NCI-H82 treated with DMSO at 0.1 percent for 48 hours (cell line): ENCODE data around the gene CATSPERB.
"Not testable (repeated sequence)": the region's sequence is repeated elsewhere in the genome, so short reads cannot be mapped to it uniquely, and the experiment has no call there.

Experiments used
- DNase-seq: peaks from one replicate; lab custom pipeline; 2025; ENCODE audit not compliant: unreplicated experiment; lab: John Stamatoyannopoulos, UW

Gene CATSPERB

DNA sequence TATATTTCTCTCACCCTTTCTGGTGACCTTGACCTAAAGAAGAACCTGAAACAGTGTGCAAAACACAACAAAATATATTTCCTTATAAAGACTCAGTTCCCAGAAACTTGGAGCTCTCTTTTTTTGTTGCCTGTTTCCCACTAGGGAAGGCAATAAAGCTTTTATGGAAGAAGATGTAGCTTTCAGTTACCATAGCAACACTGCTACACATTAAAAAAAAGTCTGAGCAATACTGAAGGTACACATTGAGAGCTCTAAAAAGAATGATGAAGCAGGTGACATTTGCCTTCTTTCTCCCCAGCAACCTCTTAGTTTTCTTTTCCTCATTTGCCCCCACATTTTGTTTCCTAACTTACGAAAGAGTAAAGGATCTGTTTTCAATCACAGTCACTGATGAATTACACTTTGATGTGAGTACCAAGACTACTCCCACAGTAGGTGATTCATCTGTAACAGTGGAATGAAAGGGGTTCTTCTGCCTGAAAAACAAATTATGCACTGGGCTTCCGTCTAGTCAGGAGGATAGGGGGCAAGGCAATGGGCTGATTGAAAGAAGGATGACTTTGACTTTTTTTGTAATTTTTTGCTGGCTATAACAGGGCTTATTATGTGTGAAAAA lies 1.1 kb upstream of the CATSPERB start:
- DNase-seq, result no peak

DNA sequence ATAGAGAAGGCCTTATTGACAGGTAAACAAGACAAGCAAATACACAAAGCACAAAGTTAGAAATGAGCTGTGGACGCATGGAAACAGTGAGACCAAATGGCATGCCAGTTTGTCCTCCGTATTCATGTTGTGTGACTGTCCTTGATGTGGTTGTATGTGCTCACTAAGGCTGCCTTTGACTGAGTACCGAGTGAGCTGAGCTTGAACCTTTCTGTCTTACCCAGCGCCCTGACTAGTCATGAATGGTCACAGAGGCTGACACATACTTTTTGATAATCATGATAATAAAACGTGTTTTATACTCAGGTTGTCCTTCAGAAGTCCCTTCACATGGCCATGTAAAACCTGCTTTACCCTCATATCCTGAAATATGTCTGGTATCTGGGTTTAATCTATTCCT lies 553 bp upstream of the CATSPERB start:
- no peak for DNase-seq

DNA sequence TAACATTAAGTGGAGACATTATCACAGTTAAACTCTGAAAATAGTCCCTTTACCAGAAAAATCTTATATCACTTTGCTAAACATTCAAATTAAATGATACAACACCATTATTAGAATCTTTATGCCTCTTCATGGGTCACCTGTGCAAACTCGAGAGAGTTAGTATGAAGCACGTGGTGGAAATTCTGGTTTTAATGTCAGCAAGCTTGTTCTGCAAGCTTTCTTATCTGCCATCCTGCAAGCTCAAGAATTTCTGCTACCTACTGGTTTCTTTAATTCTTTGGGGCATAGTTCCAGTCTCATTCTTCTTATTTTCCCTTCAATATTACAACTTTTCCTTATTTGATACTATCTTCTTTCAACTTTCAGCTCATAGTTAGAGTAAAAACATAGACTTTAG lies 868 bp downstream of the CATSPERB start:
- no peak for DNase-seq

DNA sequence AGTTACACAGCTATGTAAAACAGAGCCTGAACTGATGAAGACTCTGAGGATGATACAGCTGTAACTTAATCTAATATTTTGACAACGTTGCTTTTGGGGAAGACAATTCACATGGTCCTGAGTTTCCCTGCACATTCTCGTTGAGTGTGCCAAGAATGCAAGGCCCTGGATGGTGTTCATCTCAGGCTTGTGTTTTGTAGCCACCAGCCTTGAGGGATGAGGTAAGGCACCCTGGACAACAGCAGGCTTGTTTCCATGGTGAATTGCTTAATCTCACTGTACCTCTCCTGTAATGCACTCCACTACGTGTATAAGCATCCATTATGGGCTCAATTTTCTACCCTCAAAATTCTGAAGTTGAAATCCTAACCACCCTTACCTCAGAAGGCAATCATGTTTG lies 2.1 kb downstream of the CATSPERB start:
- DNase-seq, result no peak

DNA sequence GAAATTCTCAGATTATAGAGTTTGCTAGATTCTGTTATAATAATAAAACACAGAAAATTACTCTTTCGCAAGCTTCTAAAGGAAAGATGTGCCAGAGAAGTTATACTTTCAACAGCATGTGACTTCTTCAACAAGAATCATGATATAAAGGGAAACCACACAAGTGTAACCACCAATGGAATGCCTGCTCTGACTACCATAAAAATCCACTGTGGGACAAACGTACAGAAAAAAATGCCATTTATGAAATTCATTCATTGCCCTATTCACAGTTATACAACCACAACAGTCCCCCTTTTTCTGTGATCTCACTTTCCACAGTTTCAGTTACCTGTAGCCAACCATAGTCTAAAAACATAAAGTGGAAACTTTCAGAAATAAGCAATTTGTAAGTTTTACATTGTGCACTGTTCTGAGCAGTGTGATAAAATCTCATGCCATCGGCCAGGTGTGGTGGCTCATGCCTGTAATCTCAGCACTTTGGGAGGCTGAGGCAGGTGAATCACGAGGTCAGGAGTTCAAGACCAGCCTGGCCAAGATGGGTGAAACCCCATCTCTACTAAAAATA lies 3.2 kb downstream of the CATSPERB start:
- DNase-seq, result no peak

DNA sequence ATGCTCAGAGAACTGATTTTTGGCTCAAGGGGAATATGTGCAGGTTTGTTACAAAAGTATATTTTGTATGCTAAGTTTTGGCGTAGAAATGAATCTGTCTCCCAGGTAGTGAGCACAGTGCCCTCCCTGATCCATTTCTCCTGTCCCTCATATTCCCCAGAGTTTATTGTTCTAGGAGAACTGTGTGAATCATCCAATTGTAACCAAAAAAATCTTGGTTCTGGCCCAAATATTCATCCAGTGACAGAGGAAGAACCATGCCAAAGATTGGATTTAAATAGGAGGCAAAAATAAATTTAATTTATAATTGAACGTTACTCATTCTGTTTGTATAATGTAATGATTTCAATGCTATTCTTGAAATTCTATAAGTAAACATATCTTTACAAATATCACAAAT lies 4.8 kb downstream of the CATSPERB start:
- no peak for DNase-seq

DNA sequence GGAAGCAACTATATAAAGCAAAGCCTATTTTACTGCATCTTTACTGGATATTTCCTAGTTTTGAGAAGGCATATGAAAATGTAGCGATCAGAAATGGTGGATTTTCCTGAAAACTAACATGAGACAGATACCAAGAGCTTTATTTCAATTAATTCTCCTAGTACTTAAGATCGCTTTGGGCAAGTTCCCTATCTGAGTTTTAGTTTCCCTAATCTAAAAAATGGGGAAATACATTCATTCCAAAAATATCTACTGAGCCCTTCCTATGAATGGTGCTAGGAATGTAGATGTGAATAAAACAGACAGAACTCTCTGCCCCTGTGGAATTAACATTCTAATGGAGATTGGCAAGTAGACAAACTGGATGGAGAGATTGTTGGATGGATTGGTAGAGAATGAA lies 8.4 kb downstream of the CATSPERB start:
- DNase-seq, result no peak

DNA sequence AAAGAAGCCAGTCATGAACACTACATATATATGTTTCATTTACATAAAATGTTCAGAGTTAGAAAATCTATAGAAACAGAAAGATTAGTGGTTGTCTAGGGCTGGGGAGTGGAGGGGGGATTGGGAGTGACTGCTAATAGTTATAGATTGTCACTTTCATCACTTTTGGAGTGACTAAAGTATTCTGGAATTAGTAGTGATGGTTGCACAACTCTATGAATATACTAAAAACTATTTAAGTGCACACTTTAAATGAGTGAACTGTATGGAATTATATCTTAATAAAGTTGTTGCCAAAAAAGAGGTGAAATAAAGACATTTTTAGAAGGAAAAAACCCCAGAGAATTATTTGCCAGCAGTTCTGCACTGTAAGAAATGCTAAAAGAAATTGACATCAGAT lies 9.5 kb downstream of the CATSPERB start:
- DNase-seq, result no peak

DNA sequence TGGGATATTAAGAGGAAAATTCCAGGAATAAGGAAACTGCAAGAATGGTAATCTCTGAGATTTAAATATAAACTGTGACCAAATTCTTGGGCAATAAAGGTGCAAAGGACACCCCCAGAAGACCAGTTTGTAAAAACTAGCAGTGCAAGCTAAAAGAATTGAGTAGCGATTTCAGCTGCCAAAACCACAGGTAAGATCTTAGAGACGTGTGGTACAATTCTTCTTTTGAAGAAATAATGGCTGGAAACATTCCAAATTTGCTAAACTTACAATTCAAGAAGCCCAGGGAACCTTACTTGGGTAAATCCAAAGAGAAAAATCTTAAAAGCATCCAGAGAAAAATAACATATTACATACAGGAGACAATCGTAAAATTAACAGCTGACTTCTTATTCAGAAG lies 12.0 kb downstream of the CATSPERB start:
- no peak for DNase-seq

DNA sequence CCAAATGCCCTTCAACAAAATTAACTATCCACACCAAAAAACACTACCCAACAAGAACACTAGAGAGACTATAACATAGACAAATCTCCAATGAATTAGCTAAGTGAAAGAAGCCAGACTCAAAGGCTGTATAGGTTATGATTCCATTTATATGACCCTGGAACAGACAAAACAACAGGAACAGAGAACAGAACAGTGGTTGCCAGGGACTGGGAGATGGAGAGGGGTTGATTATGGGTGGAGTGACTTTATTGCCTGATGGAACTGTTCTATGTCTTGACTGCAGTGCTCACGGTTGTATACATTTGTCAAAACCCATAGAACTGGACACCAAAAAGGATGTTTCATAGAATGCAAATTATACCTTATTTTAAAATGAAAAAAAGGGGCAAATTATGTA lies 14.9 kb downstream of the CATSPERB start:
- no peak for DNase-seq

DNA sequence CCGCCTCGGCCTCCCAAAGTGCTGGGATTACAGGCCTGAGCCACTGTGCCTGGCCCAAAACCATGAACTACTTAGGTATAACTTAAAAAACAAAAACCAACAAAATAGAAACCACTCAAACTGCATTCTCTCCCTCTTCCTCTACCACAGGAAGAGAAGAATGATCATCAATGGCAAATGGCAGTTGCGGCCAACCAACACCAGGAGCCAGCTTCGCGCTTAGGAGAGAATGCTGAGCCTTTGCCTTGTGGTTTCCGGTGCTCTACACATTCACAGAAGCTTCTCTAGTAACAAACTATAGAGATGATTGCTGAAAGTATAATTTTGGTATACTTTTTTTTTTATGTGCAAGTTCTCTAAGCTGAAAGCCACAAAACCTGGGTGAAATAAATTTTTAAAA lies 17.1 kb downstream of the CATSPERB start:
- no peak for DNase-seq

DNA sequence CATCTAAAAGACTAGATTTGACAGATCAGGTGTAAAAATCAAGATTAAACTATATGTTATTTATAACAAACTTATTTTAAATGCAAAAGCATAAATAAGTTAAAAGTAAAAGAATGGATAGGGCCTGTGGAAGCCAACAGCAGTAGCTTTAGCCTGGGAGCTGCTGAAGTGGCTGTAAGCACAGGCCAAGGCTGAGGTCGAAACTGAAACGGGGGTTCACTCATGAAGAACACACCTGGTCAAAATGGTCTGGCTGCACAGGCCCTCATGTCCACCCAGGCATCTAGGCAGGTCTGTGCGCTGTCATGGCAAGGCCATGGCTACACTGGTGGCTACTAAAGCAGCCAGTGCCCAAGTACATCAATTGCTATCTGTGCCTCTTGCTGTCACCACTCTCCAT lies 23.1 kb downstream of the CATSPERB start:
- DNase-seq, result no peak

DNA sequence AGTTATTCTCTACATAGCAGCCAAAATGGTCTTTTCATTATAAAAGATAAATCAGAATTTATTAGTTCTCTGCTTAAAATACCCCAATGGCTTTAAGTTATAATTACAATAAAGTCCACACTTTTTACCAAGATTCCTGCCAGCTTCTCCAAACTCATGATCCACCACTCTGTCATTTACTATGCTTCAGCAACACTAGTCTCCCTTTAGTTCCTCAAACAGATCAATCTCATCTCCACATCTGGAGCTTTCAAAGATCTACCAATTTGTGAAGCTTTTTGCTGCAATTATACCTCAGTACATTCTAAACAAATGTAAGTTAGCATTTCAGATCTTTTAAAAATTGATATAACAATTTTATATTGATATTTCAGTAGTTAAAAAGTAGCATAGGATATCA lies 24.9 kb downstream of the CATSPERB start:
- no peak for DNase-seq

DNA sequence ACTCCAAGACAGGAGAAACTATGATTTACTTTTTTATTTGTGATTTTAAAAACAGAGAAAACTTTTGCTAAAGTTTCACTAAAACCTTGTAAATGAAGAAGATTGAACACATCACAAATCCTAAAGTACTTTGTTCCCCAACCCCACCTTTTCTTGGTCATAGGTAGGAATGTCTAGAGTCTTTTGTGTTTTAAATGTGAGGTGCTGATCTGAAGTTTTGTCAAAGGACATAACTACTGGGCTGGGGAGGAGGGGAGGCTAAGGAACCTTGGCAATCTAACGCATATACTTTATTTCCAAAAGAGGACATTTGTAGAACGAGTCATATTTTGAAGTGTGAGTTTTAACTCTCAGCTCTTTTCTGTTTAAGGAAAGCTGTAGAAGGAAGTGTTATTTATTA lies 37.2 kb downstream of the CATSPERB start:
- DNase-seq, result no peak

DNA sequence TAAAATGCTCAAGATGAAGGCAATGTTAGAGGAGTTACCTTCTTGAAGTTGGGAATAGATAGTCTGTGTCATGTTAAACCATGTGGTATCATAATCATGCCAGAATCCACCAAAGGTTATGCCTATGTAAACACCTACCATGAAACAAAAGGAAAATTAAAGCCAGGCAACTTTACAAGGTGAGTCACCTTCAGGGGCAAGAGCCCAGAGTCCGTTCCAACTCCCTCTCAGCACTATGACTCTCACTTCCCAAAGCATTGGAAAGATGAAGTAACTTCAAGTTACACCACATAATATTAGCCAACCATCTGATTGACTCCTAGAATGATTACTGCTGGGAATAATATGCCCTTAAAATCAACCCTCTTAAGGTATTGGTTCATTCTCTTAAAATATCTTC lies 38.5 kb downstream of the CATSPERB start:
- no peak for DNase-seq

DNA sequence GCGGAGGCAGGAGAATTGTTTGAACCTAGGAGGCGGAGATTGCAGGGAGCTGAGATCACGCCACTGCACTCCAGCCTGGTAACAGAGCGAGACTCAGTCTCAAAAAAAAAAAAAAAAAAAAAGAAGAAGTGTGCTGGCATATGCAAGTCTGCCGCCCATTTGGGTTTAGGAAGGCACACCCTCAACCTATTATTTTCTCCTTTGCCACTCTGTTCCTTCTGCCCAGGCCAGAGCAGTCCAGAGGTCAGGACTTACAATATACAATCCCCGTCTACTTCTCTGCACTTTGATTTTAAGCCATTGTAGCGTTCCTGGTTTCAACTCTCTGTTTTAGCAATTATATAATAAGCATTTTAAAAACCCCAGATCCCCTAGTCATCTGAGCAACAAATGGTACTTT lies 39.8 kb downstream of the CATSPERB start:
- DNase-seq, result no peak

DNA sequence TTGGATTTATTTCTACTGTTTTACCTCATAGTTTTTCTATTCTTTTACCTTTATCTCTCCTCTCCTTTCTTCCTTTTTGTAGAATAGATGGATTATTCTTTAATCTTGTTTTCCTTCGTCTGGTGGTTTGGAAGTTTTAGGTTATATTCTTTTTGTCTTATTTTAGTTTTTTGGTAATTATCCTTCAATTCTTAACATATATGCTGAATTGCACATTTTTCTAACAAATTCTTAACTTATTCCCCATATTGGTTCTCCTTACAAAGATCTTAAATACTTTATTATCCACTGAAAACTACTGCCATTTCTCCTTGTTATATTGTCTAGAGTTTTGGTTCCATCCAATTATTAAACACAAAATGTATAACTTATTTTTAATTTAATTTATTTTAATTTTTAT lies 42.3 kb downstream of the CATSPERB start:
- DNase-seq, result no peak

DNA sequence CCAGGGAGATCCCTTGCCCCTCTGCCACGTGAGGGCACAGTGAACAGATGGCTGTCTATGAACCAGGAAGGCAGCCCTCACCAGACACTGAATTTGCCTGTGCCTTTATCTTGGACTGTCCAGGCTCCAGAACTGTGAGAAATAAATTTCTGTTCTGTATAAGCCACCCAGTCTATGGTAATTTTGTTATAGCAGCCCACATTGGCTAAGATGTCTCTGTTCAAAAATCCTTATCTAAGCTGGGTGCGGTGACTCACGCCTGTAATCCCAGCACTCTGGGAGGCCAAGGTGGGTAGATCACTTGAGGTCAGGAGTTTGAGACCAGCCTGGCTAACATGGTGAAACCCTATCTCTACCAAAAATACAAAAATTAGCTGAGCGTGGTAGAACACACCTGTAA lies 44.5 kb downstream of the CATSPERB start:
- not testable (repeated sequence) for DNase-seq

DNA sequence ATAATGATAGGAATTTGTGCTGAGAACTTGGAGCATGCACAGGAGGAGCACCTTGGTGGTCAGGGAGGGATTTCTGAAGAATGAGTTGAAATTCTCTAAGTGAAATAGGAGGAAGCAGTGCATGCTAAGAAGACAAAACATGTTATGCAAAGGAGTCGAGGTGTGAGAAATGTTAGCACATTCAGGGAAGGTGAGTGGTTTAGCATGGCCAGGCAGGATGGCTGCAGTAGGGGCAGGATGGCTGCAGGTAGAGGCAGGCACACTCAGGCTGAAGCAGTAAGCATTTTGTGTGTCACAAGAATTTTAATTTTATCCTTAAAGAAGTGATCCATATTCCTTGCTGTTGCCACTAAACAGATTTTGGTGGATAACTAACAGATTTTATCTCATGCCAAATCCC lies 46.3 kb downstream of the CATSPERB start:
- DNase-seq, result no peak

DNA sequence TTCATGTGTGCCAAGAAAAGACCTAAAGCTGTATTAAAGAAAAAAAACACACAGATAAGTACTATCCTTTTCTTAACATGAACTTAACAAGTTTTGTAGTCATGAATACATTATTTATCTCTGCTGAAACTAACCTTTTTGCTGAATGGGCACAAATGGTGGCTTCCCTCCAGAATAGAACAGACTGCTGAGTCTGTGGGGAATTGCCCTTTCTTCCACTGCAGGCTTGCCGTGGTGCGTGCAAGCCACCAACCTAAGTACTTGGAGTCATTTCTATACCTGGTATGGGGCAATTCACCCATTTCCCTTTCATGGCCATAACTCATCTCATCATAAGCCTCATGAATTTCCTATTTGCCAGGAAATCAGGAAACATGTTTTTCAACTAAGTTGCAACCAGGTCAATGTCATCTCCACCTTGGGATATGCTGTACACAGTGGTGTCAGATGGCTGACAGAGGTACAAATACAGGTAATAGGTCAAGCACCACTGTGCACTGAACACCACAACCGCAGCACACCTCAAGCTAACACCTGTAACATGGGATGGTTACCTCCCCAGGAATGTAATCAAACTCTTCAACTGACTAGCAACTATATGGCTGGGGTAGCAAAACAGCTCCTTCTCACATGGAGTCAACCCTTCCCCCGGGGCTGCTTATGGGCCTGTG lies 49.9 kb downstream of the CATSPERB start:
- no peak for DNase-seq

DNA sequence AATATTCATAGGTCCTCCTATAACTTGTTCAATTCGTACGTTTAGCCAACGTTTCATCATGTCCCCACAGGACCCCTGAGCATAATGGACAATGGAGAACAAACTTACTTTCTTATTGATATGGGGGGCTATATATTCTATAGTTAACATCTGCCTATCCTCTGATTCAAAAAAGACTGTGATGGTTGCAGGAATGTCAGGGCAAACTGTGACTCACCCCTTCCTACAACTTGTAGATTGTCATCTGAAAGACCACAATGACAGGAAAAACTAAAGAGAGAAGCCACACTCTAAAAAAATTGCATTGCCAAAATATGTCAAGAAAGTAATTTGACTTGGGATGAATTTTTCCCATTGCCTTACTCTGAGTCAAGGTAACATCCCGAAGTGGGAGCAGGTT lies 50.8 kb downstream of the CATSPERB start:
- no peak for DNase-seq

DNA sequence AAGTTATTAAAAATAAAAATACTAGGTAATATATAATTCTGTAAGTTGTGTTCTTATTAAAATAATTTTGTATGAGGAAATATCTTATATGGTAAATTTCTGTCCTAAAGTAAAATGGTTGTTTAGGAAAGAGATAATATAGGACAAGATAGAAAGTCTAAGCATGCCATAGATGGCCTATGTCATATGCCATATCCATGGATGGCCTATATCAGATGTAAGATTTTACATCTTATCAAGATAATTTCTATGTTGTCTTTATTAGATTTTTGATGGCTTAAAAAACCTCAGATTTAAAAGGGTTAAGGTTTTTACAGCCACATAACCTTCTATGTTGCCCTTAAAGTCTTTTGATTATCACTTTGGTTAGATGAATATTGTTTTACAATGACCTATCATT lies 52.6 kb downstream of the CATSPERB start:
- DNase-seq, result no peak

DNA sequence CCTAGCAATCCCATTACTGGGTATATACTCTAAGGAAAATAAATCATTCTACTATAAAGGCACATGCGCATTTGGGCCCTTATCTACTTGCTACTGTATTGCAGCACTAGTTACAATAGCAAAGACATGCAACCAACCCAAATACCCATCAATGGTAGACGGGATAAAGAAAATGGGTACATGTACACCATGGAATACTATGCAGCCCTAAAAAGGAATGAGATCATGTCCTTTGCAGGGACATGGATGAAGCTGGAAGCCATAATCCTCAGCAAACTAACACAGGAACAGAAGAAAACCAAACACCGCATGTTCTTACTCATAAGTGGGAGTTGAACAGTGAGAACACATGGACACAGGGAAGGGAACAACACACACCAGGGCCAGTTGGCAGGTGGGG lies 54.2 kb downstream of the CATSPERB start:
- not testable (repeated sequence) for DNase-seq
